ENCODE data around the gene ST6GALNAC6.

The ST6GALNAC6 gene

GRCh38 chr9:127940593-127940992 lies 41.2 kb upstream of the ST6GALNAC6 start:
- TF ChIP-seq GATA1 (IDR thresholded peaks at IDR 0.05; ENCODE audit: low read depth, low read length) = no peak
- TF ChIP-seq POLR2A (IDR thresholded peaks at IDR 0.05; ENCODE audit: low read length) = no peak
- peak; percentile 72 to 85 for DNase-seq

- TF ChIP-seq POLR2A (IDR thresholded peaks at IDR 0.05; ENCODE audit: low read length) (no peak), GATA1 (IDR thresholded peaks at IDR 0.05; ENCODE audit: low read depth, low read length) (no peak)
- no peak for DNase-seq
These were observed 38.9 kb upstream of the ST6GALNAC6 start for GRCh38 chr9:127938298-127938690.

- TF ChIP-seq GATA1 (IDR thresholded peaks at IDR 0.05; ENCODE audit: low read depth, low read length) (no peak), POLR2A (IDR thresholded peaks at IDR 0.05; ENCODE audit: low read length) (peak; percentile 92)
These were observed 38.2 kb upstream of the ST6GALNAC6 start, which contains the start of gene DPM2 for GRCh38 chr9:127937388-127938297. DPM2 (minus strand) TSS chr9:127937854; CDS start chr9:127937820, 34 bp downstream.

GRCh38 chr9:127937056-127937387 lies 37.6 kb upstream of the ST6GALNAC6 start:
- TF ChIP-seq GATA1 (IDR thresholded peaks at IDR 0.05; ENCODE audit: low read depth, low read length) (no peak), POLR2A (IDR thresholded peaks at IDR 0.05; ENCODE audit: low read length) (no peak)
- peak in 1 of 2 experiments; percentile 65 for DNase-seq

More at GRCh38 chr9:127937388-127938297, 38.2 kb upstream of the ST6GALNAC6 start, which contains the start of gene DPM2:
- DNase-seq = peak; percentile 93 to 95

GRCh38 chr9:127936347-127936852 lies 37.0 kb upstream of the ST6GALNAC6 start:
- no peak for DNase-seq
- no peak for TF ChIP-seq POLR2A (IDR thresholded peaks at IDR 0.05; ENCODE audit: low read length)
- TF ChIP-seq GATA1 (IDR thresholded peaks at IDR 0.05; ENCODE audit: low read depth, low read length) = no peak

- DNase-seq = peak; percentile 92 to 93
- TF ChIP-seq GATA1 (IDR thresholded peaks at IDR 0.05; ENCODE audit: low read depth, low read length) = no peak
- TF ChIP-seq POLR2A (IDR thresholded peaks at IDR 0.05; ENCODE audit: low read length) = peak; percentile 61
These were observed 36.4 kb upstream of the ST6GALNAC6 start for GRCh38 chr9:127935765-127936221.

- DNase-seq = no peak
- TF ChIP-seq GATA1 (IDR thresholded peaks at IDR 0.05; ENCODE audit: low read depth, low read length) = no peak
- TF ChIP-seq POLR2A (IDR thresholded peaks at IDR 0.05; ENCODE audit: low read length) = no peak
These were observed 35.6 kb upstream of the ST6GALNAC6 start for GRCh38 chr9:127934986-127935385.

- TF ChIP-seq POLR2A (IDR thresholded peaks at IDR 0.05; ENCODE audit: low read length) (no peak), GATA1 (IDR thresholded peaks at IDR 0.05; ENCODE audit: low read depth, low read length) (no peak)
- DNase-seq = no peak
These were observed 34.8 kb upstream of the ST6GALNAC6 start for GRCh38 chr9:127934248-127934647.

- peak; percentile 44 to 60 for DNase-seq
- no peak for TF ChIP-seq GATA1 (IDR thresholded peaks at IDR 0.05; ENCODE audit: low read depth, low read length)
- TF ChIP-seq POLR2A (IDR thresholded peaks at IDR 0.05; ENCODE audit: low read length) = no peak
These were observed 31.9 kb upstream of the ST6GALNAC6 start for GRCh38 chr9:127931092-127931881.

GRCh38 chr9:127930231-127931091 lies 31.1 kb upstream of the ST6GALNAC6 start, which contains the start of gene PIP5KL1:
PIP5KL1 (minus strand) TSS chr9:127930777; CDS start chr9:127930752, 25 bp downstream.
- peak; percentile 77 to 84 for DNase-seq
- TF ChIP-seq POLR2A (IDR thresholded peaks at IDR 0.05; ENCODE audit: low read length) (no peak), GATA1 (IDR thresholded peaks at IDR 0.05; ENCODE audit: low read depth, low read length) (no peak)

GRCh38 chr9:127929625-127929979 lies 30.2 kb upstream of the ST6GALNAC6 start:
- TF ChIP-seq GATA1 (IDR thresholded peaks at IDR 0.05; ENCODE audit: low read depth, low read length) = no peak
- TF ChIP-seq POLR2A (IDR thresholded peaks at IDR 0.05; ENCODE audit: low read length) = no peak
- no peak for DNase-seq

- peak in 1 of 2 experiments; percentile 47 for DNase-seq
- TF ChIP-seq POLR2A (IDR thresholded peaks at IDR 0.05; ENCODE audit: low read length) (peak; percentile 38), GATA1 (IDR thresholded peaks at IDR 0.05; ENCODE audit: low read depth, low read length) (no peak)
These were observed 29.5 kb upstream of the ST6GALNAC6 start for GRCh38 chr9:127928676-127929624.

Measured in erythroblast (primary cell).